Body of pancreas (tissue), 4 donors: ENCODE results near the gene LRRC10.

Experiments used
- POLR2A ChIP-seq, 3 donors: fragments of 450-650 bp; IDR thresholded peaks; one replicate each; pipeline ENCODE4 v1.6.1; 2016; ENCODE audit warnings: antibody characterized with exemption in 3 of 3, mild to moderate bottlenecking in 2 of 3
- TF ChIP-seq, protein P1 (sequence below), 7 experiments: fragments of 450-650 bp in 4 of 7; fragments of 200-600 bp in 3 of 7; sonication (generic) in 3 of 7; IDR thresholded peaks; one replicate each; pipeline ENCODE4 v1.5.1; 2016 to 2019; ENCODE audit warnings: antibody characterized with exemption in 7 of 7

- TF ChIP-seq, protein P1, sequence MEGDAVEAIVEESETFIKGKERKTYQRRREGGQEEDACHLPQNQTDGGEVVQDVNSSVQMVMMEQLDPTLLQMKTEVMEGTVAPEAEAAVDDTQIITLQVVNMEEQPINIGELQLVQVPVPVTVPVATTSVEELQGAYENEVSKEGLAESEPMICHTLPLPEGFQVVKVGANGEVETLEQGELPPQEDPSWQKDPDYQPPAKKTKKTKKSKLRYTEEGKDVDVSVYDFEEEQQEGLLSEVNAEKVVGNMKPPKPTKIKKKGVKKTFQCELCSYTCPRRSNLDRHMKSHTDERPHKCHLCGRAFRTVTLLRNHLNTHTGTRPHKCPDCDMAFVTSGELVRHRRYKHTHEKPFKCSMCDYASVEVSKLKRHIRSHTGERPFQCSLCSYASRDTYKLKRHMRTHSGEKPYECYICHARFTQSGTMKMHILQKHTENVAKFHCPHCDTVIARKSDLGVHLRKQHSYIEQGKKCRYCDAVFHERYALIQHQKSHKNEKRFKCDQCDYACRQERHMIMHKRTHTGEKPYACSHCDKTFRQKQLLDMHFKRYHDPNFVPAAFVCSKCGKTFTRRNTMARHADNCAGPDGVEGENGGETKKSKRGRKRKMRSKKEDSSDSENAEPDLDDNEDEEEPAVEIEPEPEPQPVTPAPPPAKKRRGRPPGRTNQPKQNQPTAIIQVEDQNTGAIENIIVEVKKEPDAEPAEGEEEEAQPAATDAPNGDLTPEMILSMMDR (IDR thresholded peaks at IDR 0.05): no peak
- no peak for TF ChIP-seq POLR2A (IDR thresholded peaks at IDR 0.05)
Measured at GRCh38 chr12:69645031-69645430, 34.3 kb upstream of the LRRC10 start.
